ENCODE results near the gene MBTD1. TPM values are rescaled to one million over a fixed set of nuclear protein-coding genes. Genes with fewer than 3 reads are reported as not detected.

MBTD1 gene
- total RNA-seq, 4 donors from 2014 or later: 17.3 to 26.9 (median 24.3) TPM

DNA sequence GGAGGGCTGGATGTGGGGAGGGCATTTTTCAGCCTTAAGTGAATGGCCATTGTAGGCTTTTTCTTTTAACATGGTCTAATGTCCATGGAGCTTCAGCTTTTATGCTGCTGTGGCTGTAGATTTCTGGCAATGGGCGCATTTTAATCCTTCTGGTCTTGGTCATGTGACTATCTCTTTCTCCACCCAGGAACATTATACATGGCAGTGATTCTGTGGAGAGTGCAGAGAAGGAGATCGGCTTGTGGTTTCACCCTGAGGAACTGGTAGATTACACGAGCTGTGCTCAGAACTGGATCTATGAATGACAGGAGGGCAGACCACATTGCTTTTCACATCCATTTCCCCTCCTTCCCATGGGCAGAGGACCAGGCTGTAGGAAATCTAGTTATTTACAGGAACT, 98.3 kb downstream of the MBTD1 start:
- Histone ChIP-seq H3K4me3 (replicated peaks in 1 of 3) (no peak overlapping the region), H3K27ac (no peak overlapping the region), H3K27me3 (no peaks in the 10 kb centered on the region), H3K36me3 (peaks cover 0 to 9% of the 10 kb centered on the region in 2 donors), H3K4me1 (peaks cover 7% of the 10 kb centered on the region in 2 donors), H3K9me3 (no peaks in the 10 kb centered on the region)
- intact Hi-C loops (cut with DNase I): no loop called here
- DNase-seq: no peak
- 80 to 93% methylated on average over 3 of the region's 3 CpGs for WGBS, 2 donors
- no peak for TF ChIP-seq POLR2A (IDR thresholded peaks at IDR 0.05)
- TF ChIP-seq, protein P1, sequence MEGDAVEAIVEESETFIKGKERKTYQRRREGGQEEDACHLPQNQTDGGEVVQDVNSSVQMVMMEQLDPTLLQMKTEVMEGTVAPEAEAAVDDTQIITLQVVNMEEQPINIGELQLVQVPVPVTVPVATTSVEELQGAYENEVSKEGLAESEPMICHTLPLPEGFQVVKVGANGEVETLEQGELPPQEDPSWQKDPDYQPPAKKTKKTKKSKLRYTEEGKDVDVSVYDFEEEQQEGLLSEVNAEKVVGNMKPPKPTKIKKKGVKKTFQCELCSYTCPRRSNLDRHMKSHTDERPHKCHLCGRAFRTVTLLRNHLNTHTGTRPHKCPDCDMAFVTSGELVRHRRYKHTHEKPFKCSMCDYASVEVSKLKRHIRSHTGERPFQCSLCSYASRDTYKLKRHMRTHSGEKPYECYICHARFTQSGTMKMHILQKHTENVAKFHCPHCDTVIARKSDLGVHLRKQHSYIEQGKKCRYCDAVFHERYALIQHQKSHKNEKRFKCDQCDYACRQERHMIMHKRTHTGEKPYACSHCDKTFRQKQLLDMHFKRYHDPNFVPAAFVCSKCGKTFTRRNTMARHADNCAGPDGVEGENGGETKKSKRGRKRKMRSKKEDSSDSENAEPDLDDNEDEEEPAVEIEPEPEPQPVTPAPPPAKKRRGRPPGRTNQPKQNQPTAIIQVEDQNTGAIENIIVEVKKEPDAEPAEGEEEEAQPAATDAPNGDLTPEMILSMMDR (IDR thresholded peaks at IDR 0.05): no peak

DNA sequence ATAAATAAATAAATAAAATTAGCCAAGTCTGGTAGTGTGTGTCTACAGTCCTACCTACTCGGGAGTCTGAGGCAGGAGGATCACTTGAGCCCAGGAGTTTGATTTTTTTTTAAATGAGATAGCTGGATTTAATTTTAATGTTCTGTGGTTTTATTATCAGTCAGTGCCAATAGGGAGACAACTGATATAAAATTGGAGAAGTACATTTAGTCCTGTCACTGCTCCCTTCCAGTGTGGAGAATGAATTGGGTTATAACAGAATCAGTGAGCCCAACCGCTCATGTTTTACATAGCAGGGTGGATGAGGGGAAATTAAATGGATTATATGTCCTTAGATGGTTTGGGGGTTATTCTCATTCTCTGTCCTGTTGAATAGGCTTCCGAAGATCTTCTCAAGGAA, 100.2 kb downstream of the MBTD1 start:
- Histone ChIP-seq H3K4me3 (replicated peaks in 1 of 3) (no peak overlapping the region), H3K9me3 (no peaks in the 10 kb centered on the region), H3K27ac (no peak overlapping the region), H3K36me3 (peaks cover 0 to 9% of the 10 kb centered on the region in 2 donors), H3K27me3 (no peaks in the 10 kb centered on the region), H3K4me1 (peaks cover 0 to 2% of the 10 kb centered on the region in 2 donors)
- no peak for TF ChIP-seq POLR2A (IDR thresholded peaks at IDR 0.05)
- TF ChIP-seq, protein P1 (IDR thresholded peaks at IDR 0.05): no peak
- WGBS, 2 donors: 94 to 96% methylated on average over 3 of the region's 3 CpGs
- intact Hi-C loops (cut with DNase I): no loop called here
- no peak for DNase-seq

DNA sequence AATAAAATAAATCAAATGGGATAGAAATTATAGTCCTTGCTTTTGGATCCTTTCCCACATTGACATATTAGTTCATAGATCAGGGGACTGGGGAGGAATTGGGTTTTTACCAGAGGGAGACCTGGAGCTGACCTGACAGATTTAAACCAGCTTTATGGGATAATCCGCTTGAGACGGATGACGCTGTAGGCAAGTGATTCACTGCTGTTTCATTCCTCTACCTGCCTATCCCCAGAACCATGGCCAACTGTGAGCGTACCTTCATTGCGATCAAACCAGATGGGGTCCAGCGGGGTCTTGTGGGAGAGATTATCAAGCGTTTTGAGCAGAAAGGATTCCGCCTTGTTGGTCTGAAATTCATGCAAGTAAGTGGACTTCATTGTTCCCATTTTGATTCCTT, 104.4 kb downstream of the MBTD1 start:
- TF ChIP-seq, protein P1 (IDR thresholded peaks at IDR 0.05): no peak
- TF ChIP-seq POLR2A (IDR thresholded peaks at IDR 0.05): no peak
- intact Hi-C loops (cut with DNase I): no loop called here

DNA sequence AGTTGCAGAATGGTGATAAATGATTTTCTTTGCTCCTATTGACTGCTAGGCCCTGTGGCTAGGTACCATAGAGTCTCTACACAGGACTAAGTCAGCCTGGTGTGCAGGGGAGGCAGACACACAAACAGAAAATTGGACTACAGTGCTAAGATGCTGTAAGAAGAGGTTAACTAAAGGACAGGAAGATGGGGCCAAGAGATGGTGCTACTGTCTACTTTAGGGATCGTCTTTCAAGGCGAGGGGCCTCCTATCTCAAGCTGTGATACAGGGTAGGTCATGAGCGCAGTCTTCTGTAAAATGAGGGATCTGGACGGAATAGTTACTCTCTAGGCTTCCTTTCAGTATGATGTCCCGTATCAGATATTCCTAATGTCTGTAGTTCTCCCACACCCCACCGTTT, 105.7 kb downstream of the MBTD1 start:
- TF ChIP-seq POLR2A (IDR thresholded peaks at IDR 0.05): no peak
- TF ChIP-seq, protein P1 (IDR thresholded peaks at IDR 0.05): no peak
- peak overlapping the region in 2 of 3 donors; percentile 36 to 40 for H3K4me3 ChIP-seq (replicated peaks in 1 of 3)
- H3K36me3 ChIP-seq: no peaks in the 10 kb centered on the region
- WGBS, 2 donors: 20 to 22% methylated on average over 6 of the region's 6 CpGs
- DNase-seq: no peak
- H3K4me1 ChIP-seq: peaks cover 14 to 16% of the 10 kb centered on the region in 2 donors
- no peaks in the 10 kb centered on the region for H3K9me3 ChIP-seq
- peak overlapping the region in 1 of 3 donors; percentile 88 for H3K27ac ChIP-seq
- H3K27me3 ChIP-seq: no peaks in the 10 kb centered on the region
- intact Hi-C loops (cut with DNase I): loop anchor here (5.0 kb wide), 1 partner anchor 152 kb away; no protein-coding TSS in a partner anchor

More for the DNA sequence above, 104.4 kb downstream of the MBTD1 start:
- Histone ChIP-seq H3K27ac (no peak overlapping the region), H3K9me3 (no peaks in the 10 kb centered on the region), H3K4me3 (replicated peaks in 1 of 3) (no peak overlapping the region), H3K36me3 (no peaks in the 10 kb centered on the region), H3K4me1 (peaks cover 14 to 16% of the 10 kb centered on the region in 2 donors), H3K27me3 (no peaks in the 10 kb centered on the region)
- WGBS, 2 donors: 93 to 95% methylated on average over 8 of the region's 8 CpGs
- DNase-seq: no peak

DNA sequence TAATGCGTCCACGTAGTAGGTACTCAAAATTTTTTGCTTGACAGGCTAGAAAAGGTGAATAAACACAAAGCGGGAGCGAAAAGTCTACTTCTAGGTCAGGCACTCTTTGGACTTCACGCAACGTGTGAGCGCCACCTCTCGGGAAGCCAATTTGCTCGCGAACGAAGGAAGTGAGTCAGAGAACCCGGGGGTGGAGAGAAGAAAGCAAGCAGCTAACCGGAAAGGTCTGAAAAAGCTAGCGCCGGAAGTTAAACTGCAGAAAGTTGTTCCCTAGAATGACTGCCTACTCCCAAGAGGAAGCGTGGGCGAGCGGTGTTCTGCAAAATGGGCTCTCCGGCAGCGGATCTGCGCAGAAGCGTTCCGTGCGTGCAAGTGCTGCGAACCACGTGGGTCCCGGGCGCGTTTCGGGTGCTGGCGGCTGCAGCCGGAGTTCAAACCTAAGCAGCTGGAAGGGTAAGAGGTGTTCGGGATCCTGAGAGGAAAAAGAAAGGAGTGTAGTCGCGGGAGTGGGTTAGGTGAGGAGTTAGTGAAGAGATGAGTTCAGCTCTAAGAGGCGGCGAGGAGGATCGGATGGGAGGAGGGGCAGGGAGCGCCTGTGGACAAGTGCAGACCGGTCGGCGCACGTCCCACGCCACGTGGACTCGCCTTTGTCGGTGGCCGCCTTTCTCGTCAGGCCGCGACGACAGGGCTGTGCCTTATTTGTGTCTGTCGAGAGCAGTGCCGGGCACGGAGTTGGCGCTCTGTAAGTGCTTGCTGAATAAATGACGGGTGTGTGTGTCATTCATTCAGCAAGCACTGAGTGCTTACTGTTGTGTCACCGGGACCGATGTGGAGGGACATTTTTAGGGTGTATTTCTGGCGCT, 106.4 kb downstream of the MBTD1 start, which contains the start of gene NME1:
Gene NME1, plus strand, starts transcription at position 350 of the 863 bp plus-strand sequence. CDS start 2,096 bp downstream, outside the sequence.
- peak; percentile 96 to 98 for DNase-seq
- H3K9me3 ChIP-seq: no peaks in the 10 kb centered on the region
- whole genome bisulfite sequencing, 2 donors: 0% methylated on average over 60 of the region's 60 CpGs
- H3K36me3 ChIP-seq: no peaks in the 10 kb centered on the region
- intact Hi-C loops (cut with DNase I): loop anchor here (5.0 kb wide), 1 partner anchor 151 kb away; no protein-coding TSS in a partner anchor
- peak within 1 kb of the TSS; percentile 36 to 64 (median 40) for H3K4me3 ChIP-seq (replicated peaks in 1 of 3)
- H3K27ac ChIP-seq: peak within 1 kb of the TSS; percentile 88 to 95 (median 89)
- H3K27me3 ChIP-seq: no peaks in the 10 kb centered on the region
- TF ChIP-seq, protein P1 (IDR thresholded peaks at IDR 0.05): peak; percentile 39 to 94 (median 78)
- TF ChIP-seq POLR2A (IDR thresholded peaks at IDR 0.05): peak in 1 of 2 donors; percentile 48
- peaks cover 14 to 16% of the 10 kb centered on the region in 2 donors for H3K4me1 ChIP-seq
